ENCODE data around the gene CIAPIN1. TPM values are rescaled to one million over a fixed set of nuclear protein-coding genes. Genes with fewer than 3 reads are reported as not detected.

Gene CIAPIN1
- total RNA-seq, 2 experiments from 2014 or later, result 27.8 to 28.0 TPM

DNA sequence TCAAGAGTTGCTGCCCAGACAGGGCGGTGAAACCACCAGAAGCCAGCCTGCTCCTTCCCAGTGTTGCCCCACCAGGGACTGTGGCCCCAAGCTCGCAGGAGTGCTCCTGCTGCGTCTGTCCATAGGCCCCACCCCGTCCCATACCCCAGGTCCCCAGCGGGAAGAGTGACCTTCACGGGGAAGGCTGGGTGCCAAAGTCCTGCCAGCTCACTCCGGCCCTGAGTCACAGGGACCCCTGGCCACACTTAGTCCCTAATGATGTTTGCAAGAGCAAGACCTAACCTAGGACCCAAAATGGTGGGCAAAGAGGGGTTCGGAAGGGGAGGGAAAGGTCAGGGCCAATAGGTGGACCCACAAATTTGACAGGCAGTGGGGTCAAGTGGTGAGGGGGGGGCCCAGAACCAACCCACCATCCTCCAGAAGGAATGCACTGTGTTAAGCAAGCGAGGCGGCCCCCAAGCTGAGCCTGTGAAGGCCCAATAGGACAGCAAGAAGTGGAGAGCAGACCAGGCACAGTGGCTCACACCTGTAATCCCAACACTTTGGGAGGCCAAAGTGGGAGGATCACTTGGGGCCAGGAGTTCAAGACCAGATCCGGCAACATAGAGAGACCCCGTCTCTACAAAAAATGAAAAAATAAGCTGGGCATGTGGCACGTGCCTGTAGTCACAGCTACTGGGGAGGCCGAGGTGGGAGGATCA is 35.8 kb upstream of the CIAPIN1 start:
- TF ChIP-seq CTCF (IDR thresholded peaks at IDR 0.05), result no peak
- no peak for ATAC-seq (ENCODE audit: poor library complexity)
- ChIA-PET CTCF (interaction anchor here (1.3 kb wide), 1 partner anchor 21 kb away, joined by 4 read pairs; the partner anchor contains the start of gene POLR2C), POLR2A (interaction anchor here (1.0 kb wide), 1 partner anchor 8 kb away, joined by 3 read pairs; no protein-coding TSS in a partner anchor)
- no peaks in the 10 kb centered on the region for H3K27me3 Mint-ChIP-seq
- H3K4me1 ChIP-seq (ENCODE audit: insufficient read depth, low read length), result peaks cover 23% of the 10 kb centered on the region
- H3K27ac Mint-ChIP-seq, result no peak overlapping the region
- H3K9me3 Mint-ChIP-seq, result no peaks in the 10 kb centered on the region
- no peak overlapping the region for H3K27ac ChIP-seq (ENCODE audit: low read depth in 1 of 2, low read length in 2 of 2)
- H3K36me3 ChIP-seq (ENCODE audit: insufficient read depth, low read length), result no peaks in the 10 kb centered on the region
- H3K4me1 Mint-ChIP-seq (ENCODE audit: low read depth), result peaks cover 34% of the 10 kb centered on the region
- intact Hi-C loops (cut with DNase I, micrococcal nuclease), result no loop called here
- DNase-seq, result no peak
- H3K4me3 Mint-ChIP-seq, result peak overlapping the region; percentile 66
- H3K36me3 Mint-ChIP-seq (ENCODE audit: low read depth), result no peaks in the 10 kb centered on the region
- H3K27me3 ChIP-seq (ENCODE audit: control insufficient read depth in 1 of 2, insufficient read depth in 2 of 2, low read length in 2 of 2), result no peaks in the 10 kb centered on the region
- H3K4me3 ChIP-seq (ENCODE audit: low read length), result no peak overlapping the region
- no peaks in the 10 kb centered on the region for H3K9me3 ChIP-seq (ENCODE audit: control insufficient read depth in 1 of 2, insufficient read depth in 1 of 2, low read length in 2 of 2)

DNA sequence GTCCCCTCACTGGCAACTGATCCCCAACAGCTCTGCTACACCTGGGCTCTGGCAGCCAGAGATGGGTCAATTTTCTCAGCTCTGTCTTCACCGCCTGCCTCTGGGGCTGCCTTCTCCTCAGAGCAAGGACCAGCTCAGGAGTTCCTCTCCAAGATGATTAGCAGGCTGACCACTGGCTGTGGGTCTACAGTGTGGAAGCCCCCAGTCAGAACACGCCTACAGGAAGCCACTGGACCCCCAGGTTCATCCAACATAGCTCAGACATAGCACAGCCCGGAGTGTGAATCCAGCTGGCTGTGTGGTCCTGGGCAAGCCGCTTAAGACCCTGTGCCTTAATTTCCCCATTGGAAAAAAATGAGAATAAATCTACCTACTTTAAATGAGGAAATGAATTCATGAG is 34.2 kb upstream of the CIAPIN1 start:
- intact Hi-C loops (cut with DNase I, micrococcal nuclease), result no loop called here
- no peaks in the 10 kb centered on the region for H3K36me3 Mint-ChIP-seq (ENCODE audit: low read depth)
- Histone ChIP-seq H3K27me3 (ENCODE audit: control insufficient read depth in 1 of 2, insufficient read depth in 2 of 2, low read length in 2 of 2) (no peaks in the 10 kb centered on the region), H3K9me3 (ENCODE audit: control insufficient read depth in 1 of 2, insufficient read depth in 1 of 2, low read length in 2 of 2) (no peaks in the 10 kb centered on the region), H3K27ac (ENCODE audit: low read depth in 1 of 2, low read length in 2 of 2) (no peak overlapping the region), H3K4me1 (ENCODE audit: insufficient read depth, low read length) (peaks cover 29% of the 10 kb centered on the region), H3K4me3 (ENCODE audit: low read length) (no peak overlapping the region), H3K36me3 (ENCODE audit: insufficient read depth, low read length) (no peaks in the 10 kb centered on the region)
- no peak for DNase-seq
- H3K27me3 Mint-ChIP-seq, result no peaks in the 10 kb centered on the region
- peaks cover 23% of the 10 kb centered on the region for H3K4me1 Mint-ChIP-seq (ENCODE audit: low read depth)
- ATAC-seq (ENCODE audit: poor library complexity), result no peak
- H3K4me3 Mint-ChIP-seq, result no peak overlapping the region
- TF ChIP-seq CTCF (IDR thresholded peaks at IDR 0.05), result no peak
- no peak overlapping the region for H3K27ac Mint-ChIP-seq
- POLR2A ChIA-PET, result interaction anchor here (1.0 to 1.3 kb wide), 2 partner anchors 17 to 53 kb away, joined by 3 read pairs; no protein-coding TSS in a partner anchor
- H3K9me3 Mint-ChIP-seq, result no peaks in the 10 kb centered on the region
- CTCF ChIA-PET, result interaction anchor here (1.3 kb wide), 1 partner anchor 19 kb away, joined by 3 read pairs; the partner anchor contains the start of gene POLR2C

DNA sequence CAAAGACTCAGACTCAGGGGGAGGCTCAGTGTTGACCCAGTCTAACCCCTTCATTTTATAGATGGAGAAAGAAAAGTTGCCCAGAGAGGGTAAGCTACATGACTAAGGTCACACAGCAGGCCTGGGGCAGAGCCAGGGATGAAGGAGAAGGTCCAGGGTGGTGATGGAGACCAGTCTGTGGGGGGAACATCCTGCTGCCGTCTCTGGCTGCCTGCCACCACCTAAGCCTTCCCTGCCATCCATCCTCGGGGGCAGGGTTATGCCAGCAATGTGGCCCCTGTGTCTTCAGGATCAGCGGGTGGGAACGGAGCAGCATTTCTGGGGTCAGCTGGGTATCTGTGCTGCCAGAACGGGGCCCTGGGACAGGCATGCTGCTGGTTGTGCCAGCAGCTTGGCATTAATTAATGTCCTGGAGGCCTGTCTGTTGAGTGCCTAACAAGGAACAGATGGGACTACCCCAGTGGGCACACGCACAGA is 33.6 kb upstream of the CIAPIN1 start:
- no peaks in the 10 kb centered on the region for H3K27me3 Mint-ChIP-seq
- Histone ChIP-seq H3K36me3 (ENCODE audit: insufficient read depth, low read length) (no peaks in the 10 kb centered on the region), H3K27ac (ENCODE audit: low read depth in 1 of 2, low read length in 2 of 2) (no peak overlapping the region), H3K4me3 (ENCODE audit: low read length) (no peak overlapping the region), H3K4me1 (ENCODE audit: insufficient read depth, low read length) (peaks cover 31% of the 10 kb centered on the region), H3K9me3 (ENCODE audit: control insufficient read depth in 1 of 2, insufficient read depth in 1 of 2, low read length in 2 of 2) (no peaks in the 10 kb centered on the region), H3K27me3 (ENCODE audit: control insufficient read depth in 1 of 2, insufficient read depth in 2 of 2, low read length in 2 of 2) (no peaks in the 10 kb centered on the region)
- intact Hi-C loops (cut with DNase I, micrococcal nuclease), result no loop called here
- TF ChIP-seq CTCF (IDR thresholded peaks at IDR 0.05), result no peak
- H3K4me3 Mint-ChIP-seq, result no peak overlapping the region
- no peaks in the 10 kb centered on the region for H3K9me3 Mint-ChIP-seq
- DNase-seq (no peak), ATAC-seq (ENCODE audit: poor library complexity) (no peak)
- CTCF ChIA-PET, result no interaction called here
- no peak overlapping the region for H3K27ac Mint-ChIP-seq
- peaks cover 27% of the 10 kb centered on the region for H3K4me1 Mint-ChIP-seq (ENCODE audit: low read depth)
- POLR2A ChIA-PET, result interaction anchor here (1.0 to 1.3 kb wide), 2 partner anchors 16 to 54 kb away, joined by 3 read pairs; no protein-coding TSS in a partner anchor
- H3K36me3 Mint-ChIP-seq (ENCODE audit: low read depth), result peaks cover 5% of the 10 kb centered on the region
